Measurements from ENCODE around the gene EP400. TPM values are rescaled to one million over a fixed set of nuclear protein-coding genes. Genes with fewer than 3 reads are reported as not detected.
"Not testable (repeated sequence)": the region's sequence is repeated elsewhere in the genome, so short reads cannot be mapped to it uniquely, and the experiment has no call there.

The EP400 gene
- total and polyA plus RNA-seq, 12 donors = 11.5 to 43.2 (median 28.8) TPM

DNA sequence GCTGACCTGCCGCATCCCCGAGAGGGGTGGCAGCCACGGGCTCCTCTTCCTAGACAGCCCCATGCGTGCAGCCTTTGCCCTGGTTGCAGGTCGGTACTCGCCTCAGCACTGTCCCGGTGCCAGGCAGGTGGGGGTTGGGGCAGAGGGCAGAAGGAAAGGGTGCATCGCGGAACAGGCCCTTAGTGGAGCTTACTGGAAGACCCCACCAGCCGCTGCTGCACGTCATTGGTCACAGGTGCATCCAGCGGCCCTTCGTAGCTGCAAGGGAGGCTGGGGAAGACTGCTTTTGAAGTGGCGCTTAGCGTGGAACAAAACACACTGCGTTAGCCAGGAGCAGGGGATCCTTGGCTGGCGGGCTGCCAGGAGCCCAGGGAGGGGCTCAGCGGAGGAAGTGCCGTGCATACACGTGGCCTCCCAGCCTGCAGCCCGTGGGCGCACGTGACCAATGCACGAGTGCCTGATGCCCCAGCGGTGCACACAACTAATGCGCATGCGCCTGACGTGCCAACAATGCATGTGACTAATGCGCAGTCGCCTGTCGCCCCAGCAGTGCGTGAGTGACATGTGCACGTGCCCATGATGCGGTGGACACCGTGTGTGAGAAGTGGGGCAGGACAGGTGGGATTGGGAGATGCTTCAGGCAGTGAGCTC lies 5.0 kb upstream of the EP400 start:
- peak in 2 of 7 donors; percentile 15 to 49 for DNase-seq
- no peak for TF ChIP-seq POLR2A (IDR thresholded peaks at IDR 0.05)
- TF ChIP-seq, protein P1, sequence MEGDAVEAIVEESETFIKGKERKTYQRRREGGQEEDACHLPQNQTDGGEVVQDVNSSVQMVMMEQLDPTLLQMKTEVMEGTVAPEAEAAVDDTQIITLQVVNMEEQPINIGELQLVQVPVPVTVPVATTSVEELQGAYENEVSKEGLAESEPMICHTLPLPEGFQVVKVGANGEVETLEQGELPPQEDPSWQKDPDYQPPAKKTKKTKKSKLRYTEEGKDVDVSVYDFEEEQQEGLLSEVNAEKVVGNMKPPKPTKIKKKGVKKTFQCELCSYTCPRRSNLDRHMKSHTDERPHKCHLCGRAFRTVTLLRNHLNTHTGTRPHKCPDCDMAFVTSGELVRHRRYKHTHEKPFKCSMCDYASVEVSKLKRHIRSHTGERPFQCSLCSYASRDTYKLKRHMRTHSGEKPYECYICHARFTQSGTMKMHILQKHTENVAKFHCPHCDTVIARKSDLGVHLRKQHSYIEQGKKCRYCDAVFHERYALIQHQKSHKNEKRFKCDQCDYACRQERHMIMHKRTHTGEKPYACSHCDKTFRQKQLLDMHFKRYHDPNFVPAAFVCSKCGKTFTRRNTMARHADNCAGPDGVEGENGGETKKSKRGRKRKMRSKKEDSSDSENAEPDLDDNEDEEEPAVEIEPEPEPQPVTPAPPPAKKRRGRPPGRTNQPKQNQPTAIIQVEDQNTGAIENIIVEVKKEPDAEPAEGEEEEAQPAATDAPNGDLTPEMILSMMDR (IDR thresholded peaks at IDR 0.05) = no peak
- no peaks in the 10 kb centered on the region for H3K27me3 ChIP-seq
- intact Hi-C loops (cut with DNase I) = loop anchor here in 1 of 2 donors (5.0 to 10.0 kb wide), 2 partner anchors 42 to 90 kb away; no protein-coding TSS in a partner anchor
- H3K27ac ChIP-seq = no peak overlapping the region
- peaks cover 4 to 19% of the 10 kb centered on the region in 2 donors for H3K4me1 ChIP-seq (replicated peaks in 1 of 2)
- WGBS, 4 donors = 92 to 95% (median 94%) methylated on average over 26 to 35 of the region's 35 CpGs
- peaks cover 0 to 29% of the 10 kb centered on the region in 2 donors for H3K36me3 ChIP-seq (replicated peaks in 1 of 2)
- no peak overlapping the region for H3K4me3 ChIP-seq
- H3K9me3 ChIP-seq (replicated peaks in 1 of 3) = no peaks in the 10 kb centered on the region

- Histone ChIP-seq H3K9me3 (replicated peaks in 1 of 3) (no peaks in the 10 kb centered on the region), H3K4me3 (no peak overlapping the region), H3K27me3 (no peaks in the 10 kb centered on the region), H3K36me3 (replicated peaks in 1 of 2) (peaks cover 0 to 19% of the 10 kb centered on the region in 2 donors), H3K4me1 (replicated peaks in 1 of 2) (peaks cover 12 to 30% of the 10 kb centered on the region in 2 donors), H3K27ac (no peak overlapping the region)
- WGBS, 4 donors = 77 to 80% (median 78%) methylated on average over 6 of the region's 6 CpGs
- peak in 1 of 7 donors; percentile 31 for DNase-seq
- TF ChIP-seq POLR2A (IDR thresholded peaks at IDR 0.05) = no peak
- TF ChIP-seq, protein P1 (IDR thresholded peaks at IDR 0.05) = no peak
- intact Hi-C loops (cut with DNase I) = loop anchor here in 1 of 2 donors (5.0 to 10.0 kb wide), 2 partner anchors 44 to 92 kb away; no protein-coding TSS in a partner anchor
Measured at GRCh38 chr12:131946757-131947156, 3.0 kb upstream of the EP400 start.

GRCh38 chr12:131947482-131948027 lies 2.2 kb upstream of the EP400 start:
- peaks cover 0 to 15% of the 10 kb centered on the region in 2 donors for H3K36me3 ChIP-seq (replicated peaks in 1 of 2)
- H3K4me3 ChIP-seq = no peak overlapping the region
- peaks cover 12 to 32% of the 10 kb centered on the region in 2 donors for H3K4me1 ChIP-seq (replicated peaks in 1 of 2)
- intact Hi-C loops (cut with DNase I) = loop anchor here in 1 of 2 donors (5.0 to 10.0 kb wide), 2 partner anchors 45 to 93 kb away; no protein-coding TSS in a partner anchor
- WGBS, 4 donors = 33 to 60% (median 49%) methylated on average over 7 to 8 of the region's 8 CpGs
- H3K27me3 ChIP-seq = no peaks in the 10 kb centered on the region
- peak overlapping the region in 3 of 5 donors; percentile 58 to 87 (median 77) for H3K27ac ChIP-seq
- no peak for TF ChIP-seq POLR2A (IDR thresholded peaks at IDR 0.05)
- TF ChIP-seq, protein P1 (IDR thresholded peaks at IDR 0.05) = no peak
- no peaks in the 10 kb centered on the region for H3K9me3 ChIP-seq (replicated peaks in 1 of 3)
- peak in 1 of 7 donors; percentile 8 for DNase-seq

DNA sequence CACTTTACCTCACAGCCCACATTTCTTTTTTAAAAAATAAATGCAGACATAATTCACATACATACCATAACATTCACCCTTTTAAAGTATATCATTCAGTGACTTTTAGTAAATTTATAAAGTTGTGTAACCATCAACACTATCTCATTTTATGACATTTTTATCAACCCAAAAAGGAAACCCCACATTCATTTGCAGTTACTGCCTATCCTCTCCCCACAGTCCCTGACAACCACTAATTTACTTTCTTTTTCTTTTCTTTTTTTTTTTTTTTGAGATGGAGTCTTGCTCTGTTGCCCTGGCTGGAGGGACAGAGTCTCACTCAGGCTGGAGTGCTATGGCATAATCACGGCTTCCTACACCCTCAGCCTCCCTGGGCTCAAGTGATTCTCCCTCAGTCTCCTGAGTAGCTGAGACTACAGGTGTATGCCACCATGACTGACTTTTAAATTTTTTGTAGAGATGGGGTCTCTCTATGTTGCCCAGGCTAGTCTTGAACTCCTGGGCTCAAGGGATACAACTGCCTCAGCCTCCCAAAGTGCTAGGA lies 1.5 kb upstream of the EP400 start:
- intact Hi-C loops (cut with DNase I) = loop anchor here in 1 of 2 donors (5.0 to 10.0 kb wide), 2 partner anchors 46 to 93 kb away; no protein-coding TSS in a partner anchor
- Histone ChIP-seq H3K4me1 (replicated peaks in 1 of 2) (peaks cover 12 to 32% of the 10 kb centered on the region in 2 donors), H3K27me3 (no peaks in the 10 kb centered on the region), H3K4me3 (no peak overlapping the region), H3K9me3 (replicated peaks in 1 of 3) (no peaks in the 10 kb centered on the region), H3K36me3 (replicated peaks in 1 of 2) (peaks cover 0 to 9% of the 10 kb centered on the region in 2 donors), H3K27ac (peak overlapping the region; percentile 71 to 89 (median 81))
- 48 to 88% (median 64%) methylated on average over 1 of the region's 1 CpG for WGBS, 4 donors
- DNase-seq = no peak
- TF ChIP-seq, protein P1 (IDR thresholded peaks at IDR 0.05) = no peak
- no peak for TF ChIP-seq POLR2A (IDR thresholded peaks at IDR 0.05)

GRCh38 chr12:131948713-131949430 lies 870 bp upstream of the EP400 start:
- intact Hi-C loops (cut with DNase I) = loop anchor here in 1 of 2 donors (5.0 to 10.0 kb wide), 2 partner anchors 47 to 94 kb away; no protein-coding TSS in a partner anchor
- 36 to 49% (median 41%) methylated on average over 23 of the region's 23 CpGs for WGBS, 4 donors
- peak overlapping the region; percentile 71 to 89 (median 81) for H3K27ac ChIP-seq
- peaks cover 12 to 32% of the 10 kb centered on the region in 2 donors for H3K4me1 ChIP-seq (replicated peaks in 1 of 2)
- H3K9me3 ChIP-seq (replicated peaks in 1 of 3); H3K27me3 ChIP-seq; H3K36me3 ChIP-seq (replicated peaks in 1 of 2): not testable (repeated sequence)
- DNase-seq = peak in 4 of 7 donors; percentile 35 to 61 (median 47)
- H3K4me3 ChIP-seq = peak overlapping the region in 1 of 4 donors; percentile 91

Measured in adrenal gland (tissue), 12 donors.